ENCODE measurements around the gene RCVRN.

RCVRN gene

GRCh38 chr17:9943343-9943742 is 38.3 kb upstream of the RCVRN start:
- no peak overlapping the region for H3K9ac ChIP-seq
- H3K4me3 ChIP-seq (IDR thresholded peaks at IDR 0.05; ENCODE audit: insufficient read depth, low read depth, low read length) = no peak overlapping the region
- H3K4me1 ChIP-seq (ENCODE audit: low read depth, poor library complexity, severe bottlenecking) = no peaks in the 10 kb centered on the region
- H3K36me3 ChIP-seq (ENCODE audit: insufficient read depth) = no peaks in the 10 kb centered on the region
- no peak overlapping the region for H2AFZ ChIP-seq (ENCODE audit: low read depth)
- TF ChIP-seq CTCF (conservative IDR thresholded peaks at IDR 0.05; ENCODE audit: low read depth, low read length) = no peak
- H4K20me1 ChIP-seq (ENCODE audit: insufficient read depth) = no peaks in the 10 kb centered on the region
- no peak overlapping the region for H3K27ac ChIP-seq
- H3K79me2 ChIP-seq (ENCODE audit: insufficient read depth, low read depth) = no peaks in the 10 kb centered on the region
- no peak overlapping the region for H3K4me2 ChIP-seq
- H3K27me3 ChIP-seq (ENCODE audit: insufficient read depth, low read depth) = no peaks in the 10 kb centered on the region

GRCh38 chr17:9942885-9943284 is 37.8 kb upstream of the RCVRN start:
- no peak overlapping the region for H3K4me2 ChIP-seq
- H2AFZ ChIP-seq (ENCODE audit: low read depth) = no peak overlapping the region
- no peaks in the 10 kb centered on the region for H3K4me1 ChIP-seq (ENCODE audit: low read depth, poor library complexity, severe bottlenecking)
- H3K9ac ChIP-seq = no peak overlapping the region
- H4K20me1 ChIP-seq (ENCODE audit: insufficient read depth) = no peaks in the 10 kb centered on the region
- H3K4me3 ChIP-seq (IDR thresholded peaks at IDR 0.05; ENCODE audit: insufficient read depth, low read depth, low read length) = no peak overlapping the region
- TF ChIP-seq CTCF (conservative IDR thresholded peaks at IDR 0.05; ENCODE audit: low read depth, low read length) = no peak
- H3K27me3 ChIP-seq (ENCODE audit: insufficient read depth, low read depth) = no peaks in the 10 kb centered on the region
- no peak overlapping the region for H3K27ac ChIP-seq
- H3K36me3 ChIP-seq (ENCODE audit: insufficient read depth) = no peaks in the 10 kb centered on the region
- H3K79me2 ChIP-seq (ENCODE audit: insufficient read depth, low read depth) = no peaks in the 10 kb centered on the region

- Histone ChIP-seq H3K36me3 (ENCODE audit: insufficient read depth) (no peaks in the 10 kb centered on the region), H3K9ac (no peak overlapping the region), H3K27ac (no peak overlapping the region), H3K4me2 (no peak overlapping the region), H4K20me1 (ENCODE audit: insufficient read depth) (no peaks in the 10 kb centered on the region), H3K27me3 (ENCODE audit: insufficient read depth, low read depth) (no peaks in the 10 kb centered on the region), H3K4me3 (IDR thresholded peaks at IDR 0.05; ENCODE audit: insufficient read depth, low read depth, low read length) (no peak overlapping the region), H2AFZ (ENCODE audit: low read depth) (no peak overlapping the region), H3K4me1 (ENCODE audit: low read depth, poor library complexity, severe bottlenecking) (no peaks in the 10 kb centered on the region), H3K79me2 (ENCODE audit: insufficient read depth, low read depth) (no peaks in the 10 kb centered on the region)
- TF ChIP-seq CTCF (conservative IDR thresholded peaks at IDR 0.05; ENCODE audit: low read depth, low read length) = no peak
Measured at GRCh38 chr17:9941305-9941704, 36.2 kb upstream of the RCVRN start.

- Histone ChIP-seq H3K79me2 (ENCODE audit: insufficient read depth, low read depth) (no peaks in the 10 kb centered on the region), H4K20me1 (ENCODE audit: insufficient read depth) (no peaks in the 10 kb centered on the region), H3K27ac (no peak overlapping the region), H3K9ac (no peak overlapping the region), H3K4me1 (ENCODE audit: low read depth, poor library complexity, severe bottlenecking) (no peaks in the 10 kb centered on the region), H3K4me3 (IDR thresholded peaks at IDR 0.05; ENCODE audit: insufficient read depth, low read depth, low read length) (no peak overlapping the region), H3K27me3 (ENCODE audit: insufficient read depth, low read depth) (no peaks in the 10 kb centered on the region), H3K36me3 (ENCODE audit: insufficient read depth) (no peaks in the 10 kb centered on the region), H3K4me2 (no peak overlapping the region), H2AFZ (ENCODE audit: low read depth) (no peak overlapping the region)
- no peak for TF ChIP-seq CTCF (conservative IDR thresholded peaks at IDR 0.05; ENCODE audit: low read depth, low read length)
Measured at GRCh38 chr17:9940841-9941240, 35.8 kb upstream of the RCVRN start.

GRCh38 chr17:9938764-9939163 is 33.7 kb upstream of the RCVRN start:
- no peaks in the 10 kb centered on the region for H4K20me1 ChIP-seq (ENCODE audit: insufficient read depth)
- H3K36me3 ChIP-seq (ENCODE audit: insufficient read depth) = no peaks in the 10 kb centered on the region
- no peak overlapping the region for H3K4me2 ChIP-seq
- no peaks in the 10 kb centered on the region for H3K79me2 ChIP-seq (ENCODE audit: insufficient read depth, low read depth)
- H3K4me1 ChIP-seq (ENCODE audit: low read depth, poor library complexity, severe bottlenecking) = no peaks in the 10 kb centered on the region
- H2AFZ ChIP-seq (ENCODE audit: low read depth) = no peak overlapping the region
- H3K4me3 ChIP-seq (IDR thresholded peaks at IDR 0.05; ENCODE audit: insufficient read depth, low read depth, low read length) = no peak overlapping the region
- H3K9ac ChIP-seq = no peak overlapping the region
- no peak overlapping the region for H3K27ac ChIP-seq
- TF ChIP-seq CTCF (conservative IDR thresholded peaks at IDR 0.05; ENCODE audit: low read depth, low read length) = no peak
- no peaks in the 10 kb centered on the region for H3K27me3 ChIP-seq (ENCODE audit: insufficient read depth, low read depth)

All from KMS-11 (cell line).